SK-N-SH (cell line): ENCODE results near the gene DMKN. TPM values are rescaled to one million over a fixed set of nuclear protein-coding genes. Genes with fewer than 3 reads are reported as not detected.

Source experiments
- CTCF ChIA-PET: fragments of 300-600, 350-600 bp; formaldehyde crosslinking; extraction: SDS; loops from one replicate; lab custom pipeline; 2021; lab: Yijun Ruan, JAX
- POLR2A ChIA-PET: fragments of 350-600 bp; sonication (Branson Sonifier 250); formaldehyde crosslinking; extraction: SDS; loops from one replicate; lab custom pipeline; 2020; ENCODE audit warnings: antibody characterized with exemption, inconsistent platforms; lab: Yijun Ruan, JAX
- DNase-seq: peaks from one replicate; pipeline ENCODE4 v3.0.0; 2012
- H2AFZ ChIP-seq: fragments of 200-600 bp; sonication (generic); 2 replicates; pipeline ENCODE4 v1.8.1; 2016; ENCODE audit warnings: antibody characterized with exemption, mild to moderate bottlenecking, low read depth
- H3F3A ChIP-seq: fragments of 200-600 bp; sonication (generic); replicated peaks from 2 replicates; pipeline ENCODE3; 2016; ENCODE audit warnings: antibody characterized with exemption, mild to moderate bottlenecking; ENCODE audit not compliant: insufficient read depth
- H3K27ac ChIP-seq, 2 experiments: fragments of 200-500 bp in 1 of 2; fragments of 200-600 bp in 1 of 2; sonication (Bioruptor generic) in 1 of 2; sonication (generic), shearing (Covaris generic) in 1 of 2; 2 replicates each; pipeline versions ENCODE4 v1.5.1 to v1.6.1; 2014 to 2016; ENCODE audit warnings: low read depth in 2 of 2, inconsistent platforms in 1 of 2, low read length in 1 of 2, mild to moderate bottlenecking in 1 of 2, mixed read lengths in 1 of 2
- H3K27me3 ChIP-seq: fragments of 200-600 bp; sonication (generic), shearing (Covaris generic); 2 replicates; pipeline ENCODE4 v1.6.1; 2016; ENCODE audit warnings: mixed run types; ENCODE audit not compliant: insufficient read depth
- H3K36me3 ChIP-seq, 2 experiments: fragments of 200-500 bp in 1 of 2; fragments of 200-600 bp in 1 of 2; sonication (Bioruptor generic) in 1 of 2; sonication (generic) in 1 of 2; replicated peaks in 1 of 2; 2 replicates each; pipeline versions ENCODE3 to v1.5.1; 2014 to 2016; ENCODE audit warnings: low read length in 1 of 2, mild to moderate bottlenecking in 1 of 2; ENCODE audit not compliant: insufficient read depth in 2 of 2, control insufficient read depth in 1 of 2
- H3K4me1 ChIP-seq, 2 experiments: fragments of 200-500 bp in 1 of 2; fragments of 200-600 bp in 1 of 2; sonication (Bioruptor generic) in 1 of 2; sonication (generic), shearing (Covaris generic) in 1 of 2; 2 replicates each; pipeline versions ENCODE4 v1.5.1 to v1.6.1; 2014 to 2016; ENCODE audit warnings: low read depth in 1 of 2, low read length in 1 of 2, mixed run types in 1 of 2; ENCODE audit not compliant: insufficient read depth in 2 of 2, control insufficient read depth in 1 of 2
- H3K4me2 ChIP-seq: fragments of 200-600 bp; sonication (generic), shearing (Covaris generic); 2 replicates; pipeline ENCODE4 v1.6.1; 2017; ENCODE audit warnings: mixed run types
- H3K4me3 ChIP-seq, 2 experiments: fragments of 200-500 bp in 1 of 2; fragments of 200-600 bp in 1 of 2; sonication (Bioruptor generic) in 1 of 2; sonication (generic), shearing (Covaris generic) in 1 of 2; 2 replicates each; pipeline versions ENCODE4 v1.5.1 to v1.8.1; 2014 to 2016; ENCODE audit warnings: low read depth in 2 of 2, inconsistent platforms in 1 of 2, low read length in 1 of 2, mild to moderate bottlenecking in 1 of 2, mixed read lengths in 1 of 2, moderate library complexity in 1 of 2
- H3K79me2 ChIP-seq: fragments of 200-600 bp; sonication (generic); 2 replicates; pipeline ENCODE4 v1.8.1; 2017; ENCODE audit warnings: mild to moderate bottlenecking; ENCODE audit not compliant: insufficient read depth
- H3K9ac ChIP-seq: fragments of 200-600 bp; sonication (generic); 2 replicates; pipeline ENCODE4 v1.6.1; 2017; ENCODE audit warnings: mixed run types
- H3K9me2 ChIP-seq: fragments of 200-600 bp; sonication (generic); 2 replicates; pipeline ENCODE4 v1.6.1; 2017; ENCODE audit warnings: mixed run types
- H3K9me3 ChIP-seq: fragments of 200-600 bp; sonication (generic); 2 replicates; pipeline ENCODE4 v1.6.1; 2017; ENCODE audit warnings: mixed run types, mild to moderate bottlenecking, moderate library complexity
- H4K20me1 ChIP-seq: fragments of 200-600 bp; sonication (generic); 2 replicates; pipeline ENCODE4 v1.6.1; 2017; ENCODE audit warnings: mild to moderate bottlenecking, mixed run types; ENCODE audit not compliant: insufficient read depth
- EP300 ChIP-seq, 2 experiments: IDR thresholded peaks; 2 replicates each; pipeline versions ENCODE4 v1.4.0 to v1.6.1; 2012; ENCODE audit warnings: borderline replicate concordance in 1 of 2, low read depth in 1 of 2, low read length in 1 of 2
- EZH2phosphoT487 ChIP-seq: fragments of 200-600 bp; sonication (generic); IDR thresholded peaks from 2 replicates; pipeline ENCODE4 v1.6.1; 2017; ENCODE audit warnings: low read depth, mixed run types, mild to moderate bottlenecking, antibody characterized with exemption, moderate library complexity, borderline replicate concordance
- FOSL2 ChIP-seq: IDR thresholded peaks from 2 replicates; pipeline ENCODE4 v1.4.0; 2012; ENCODE audit warnings: low read depth, mild to moderate bottlenecking, moderate library complexity, borderline replicate concordance
- FOXM1 ChIP-seq: IDR thresholded peaks from 2 replicates; pipeline ENCODE4 v1.4.0; 2012; ENCODE audit warnings: low read depth, mild to moderate bottlenecking
- GABPA ChIP-seq: IDR thresholded peaks from 2 replicates; pipeline ENCODE4 v1.4.0; 2012; ENCODE audit warnings: low read depth, mild to moderate bottlenecking
- IRF3 ChIP-seq: fragments of 150-350 bp; IDR thresholded peaks from 2 replicates; pipeline ENCODE4 v1.6.1; 2016; ENCODE audit warnings: mild to moderate bottlenecking, low read depth, low read length
- MEF2A ChIP-seq: IDR thresholded peaks from 2 replicates; pipeline ENCODE4 v1.4.0; 2012; ENCODE audit warnings: low read depth, borderline replicate concordance
- NRF1 ChIP-seq: IDR thresholded peaks from 2 replicates; pipeline ENCODE4 v1.6.1; 2012; ENCODE audit warnings: low read depth, mild to moderate bottlenecking, low read length
- PBX3 ChIP-seq: IDR thresholded peaks from 2 replicates; pipeline ENCODE4; 2012
- REST ChIP-seq: IDR thresholded peaks from 2 replicates; pipeline ENCODE4 v1.6.1; 2012; ENCODE audit warnings: mild to moderate bottlenecking, low read depth, low read length, moderate library complexity
- TAF1 ChIP-seq: IDR thresholded peaks from 2 replicates; pipeline ENCODE4 v1.6.1; 2012; ENCODE audit warnings: low read depth, mild to moderate bottlenecking, low read length, moderate library complexity, borderline replicate concordance
- TCF12 ChIP-seq: IDR thresholded peaks from 2 replicates; pipeline ENCODE4 v1.4.0; 2012
- TEAD4 ChIP-seq: IDR thresholded peaks from 2 replicates; pipeline ENCODE4 v1.4.0; 2012; ENCODE audit warnings: mild to moderate bottlenecking, borderline replicate concordance; ENCODE audit not compliant: insufficient read depth
- YY1 ChIP-seq: IDR thresholded peaks from 2 replicates; pipeline ENCODE4 v1.4.0; 2012; ENCODE audit warnings: low read depth, mild to moderate bottlenecking
- WGBS: methylation state at CpG from one replicate; pipeline ENCODE4 v1.1.6; 2017; ENCODE audit warnings: low lambda C conversion rate; 5-methylcytosine and 5-hydroxymethylcytosine counted together
- polyA plus RNA-seq, 3 experiments: library from polyadenylated mRNA; depleted of rRNA; stranded (reverse); fragments of >200 nt; gene quantifications; 2 replicates each; pipeline ENCODE4 v1.2.3, GENCODE V29; 2012

The DMKN gene
- polyA plus RNA-seq, 1 of the 3 experiments (the other 2 are of a cell fraction), result not detected

GRCh38 chr19:35542209-35542608 lies 28.8 kb upstream of the DMKN start:
- H4K20me1 ChIP-seq, result no peaks in the 10 kb centered on the region
- no peak overlapping the region for H3K9ac ChIP-seq
- H3K27ac ChIP-seq, result no peak overlapping the region
- peaks cover 0 to 8% of the 10 kb centered on the region in 2 experiments for H3K36me3 ChIP-seq
- POLR2A ChIA-PET, result no interaction called here
- peaks cover 5 to 17% of the 10 kb centered on the region in 2 experiments; a peak in 2 of 4 replicates for H3K4me1 ChIP-seq
- no peak overlapping the region for H3K4me2 ChIP-seq
- H3K4me3 ChIP-seq, result no peak overlapping the region
- no peak for TF ChIP-seq MEF2A
- no peak for TF ChIP-seq FOSL2
- no peak for TF ChIP-seq GABPA
- no peak for TF ChIP-seq TAF1
- no peak for TF ChIP-seq FOXM1
- 98% methylated on average over 9 of the region's 11 CpGs for WGBS
- H3F3A ChIP-seq, result no peaks in the 10 kb centered on the region
- H3K79me2 ChIP-seq, result peaks cover 30% of the 10 kb centered on the region
- no peak for DNase-seq
- H3K9me3 ChIP-seq, result no peaks in the 10 kb centered on the region
- CTCF ChIA-PET, result interaction anchor here (3.6 kb wide), 1 partner anchor 32 kb away, joined by 20 read pairs; no protein-coding TSS in a partner anchor
- H3K9me2 ChIP-seq, result no peaks in the 10 kb centered on the region
- no peak overlapping the region for H2AFZ ChIP-seq
- H3K27me3 ChIP-seq, result no peaks in the 10 kb centered on the region

- no peak overlapping the region for H3K4me3 ChIP-seq
- CTCF ChIA-PET, result interaction anchor here (0.6 to 3.6 kb wide), 2 partner anchors 30 to 45 kb away, joined by 3 to 20 read pairs; no protein-coding TSS in a partner anchor
Observed at GRCh38 chr19:35540356-35540927, 27.0 kb upstream of the DMKN start.

More at GRCh38 chr19:35540356-35540927, 27.0 kb upstream of the DMKN start:
- WGBS, result 85% methylated on average over 7 of the region's 7 CpGs
- Histone ChIP-seq H3K4me2 (no peak overlapping the region), H3K9me2 (no peaks in the 10 kb centered on the region), H3K79me2 (peaks cover 15% of the 10 kb centered on the region; the same call in 1 of the 2 replicates), H3K4me1 (peaks cover 0 to 12% of the 10 kb centered on the region in 2 experiments; a peak in 2 of 4 replicates), H3K36me3 (peaks cover 0 to 7% of the 10 kb centered on the region in 2 experiments), H3K9me3 (no peaks in the 10 kb centered on the region), H3K27ac (no peak overlapping the region), H3F3A (no peaks in the 10 kb centered on the region), H2AFZ (no peak overlapping the region), H4K20me1 (no peaks in the 10 kb centered on the region), H3K27me3 (peaks cover 6% of the 10 kb centered on the region; the same call in 1 of the 2 replicates), H3K9ac (no peak overlapping the region)
- POLR2A ChIA-PET, result no interaction called here
- DNase-seq, result no peak
- TF ChIP-seq TEAD4, result no peak
- TF ChIP-seq NRF1, result no peak
- no peak for TF ChIP-seq TCF12
- TF ChIP-seq EZH2phosphoT487, result no peak
- TF ChIP-seq IRF3, result no peak
- no peak for TF ChIP-seq PBX3
- no peak for TF ChIP-seq YY1
- TF ChIP-seq REST, result no peak
- TF ChIP-seq TAF1, result no peak
- TF ChIP-seq EP300 (IDR thresholded peaks at IDR 0.05; ENCODE audit: borderline replicate concordance in 1 of 2, low read depth in 1 of 2, low read length in 1 of 2), result no peak
